ENCODE data around the gene ROBO1.

Gene ROBO1

GRCh38 chr3:79362571-79363270 is 405.1 kb downstream of the ROBO1 start:
- in situ Hi-C loops (cut with HindIII; ENCODE audit: low sequenced_read_pairs), result loop anchor here (25.0 kb wide), 1 partner anchor 275 kb away; no protein-coding TSS in a partner anchor
- TF ChIP-seq CTCF (IDR thresholded peaks at IDR 0.05; ENCODE audit: low read depth, low read length, missing control alignments), result no peak
- no peak for DNase-seq (ENCODE audit: low read depth)
- H3K4me3 ChIP-seq (ENCODE audit: low read depth, low read length), result no peak overlapping the region

- peak; percentile 41 for DNase-seq (ENCODE audit: low read depth)
- in situ Hi-C loops (cut with HindIII; ENCODE audit: low sequenced_read_pairs), result loop anchor here (25.0 kb wide), 1 partner anchor 275 kb away; no protein-coding TSS in a partner anchor
- TF ChIP-seq CTCF (IDR thresholded peaks at IDR 0.05; ENCODE audit: low read depth, low read length, missing control alignments), result peak; percentile 69
- H3K4me3 ChIP-seq (ENCODE audit: low read depth, low read length), result no peak overlapping the region
Measured at GRCh38 chr3:79361748-79362378, 405.9 kb downstream of the ROBO1 start.

- no peak for DNase-seq (ENCODE audit: low read depth)
- H3K4me3 ChIP-seq (ENCODE audit: low read depth, low read length), result no peak overlapping the region
- no peak for TF ChIP-seq CTCF (IDR thresholded peaks at IDR 0.05; ENCODE audit: low read depth, low read length, missing control alignments)
- in situ Hi-C loops (cut with HindIII; ENCODE audit: low sequenced_read_pairs), result loop anchor here (25.0 kb wide), 1 partner anchor 271 kb away; no protein-coding TSS in a partner anchor
Measured at GRCh38 chr3:79358327-79358726, 409.5 kb downstream of the ROBO1 start.

- TF ChIP-seq CTCF (IDR thresholded peaks at IDR 0.05; ENCODE audit: low read depth, low read length, missing control alignments), result no peak
- no peak overlapping the region for H3K4me3 ChIP-seq (ENCODE audit: low read depth, low read length)
- in situ Hi-C loops (cut with HindIII; ENCODE audit: low sequenced_read_pairs), result loop anchor here (25.0 kb wide), 1 partner anchor 267 kb away; no protein-coding TSS in a partner anchor
- no peak for DNase-seq (ENCODE audit: low read depth)
Measured at GRCh38 chr3:79354179-79354688, 413.6 kb downstream of the ROBO1 start.

GRCh38 chr3:79351699-79352098 is 416.1 kb downstream of the ROBO1 start:
- no peak for TF ChIP-seq CTCF (IDR thresholded peaks at IDR 0.05; ENCODE audit: low read depth, low read length, missing control alignments)
- in situ Hi-C loops (cut with HindIII; ENCODE audit: low sequenced_read_pairs), result loop anchor here (25.0 kb wide), 1 partner anchor 264 kb away; no protein-coding TSS in a partner anchor
- no peak for DNase-seq (ENCODE audit: low read depth)
- H3K4me3 ChIP-seq (ENCODE audit: low read depth, low read length), result no peak overlapping the region

- no peak for DNase-seq (ENCODE audit: low read depth)
- no peak overlapping the region for H3K4me3 ChIP-seq (ENCODE audit: low read depth, low read length)
- in situ Hi-C loops (cut with HindIII; ENCODE audit: low sequenced_read_pairs), result no loop called here
- no peak for TF ChIP-seq CTCF (IDR thresholded peaks at IDR 0.05; ENCODE audit: low read depth, low read length, missing control alignments)
Measured at GRCh38 chr3:79344876-79345871, 422.6 kb downstream of the ROBO1 start.
